ENCODE data around the gene CASP1.
"Not testable (repeated sequence)": the region's sequence is repeated elsewhere in the genome, so short reads cannot be mapped to it uniquely, and the experiment has no call there.

CASP1 gene

GRCh38 chr11:105034813-105035620 is at the start of gene CASP1:
Gene CASP1 (minus strand): TSS chr11:105035144. CDS start chr11:105035113, 31 bp downstream.
- no peak for DNase-seq

GRCh38 chr11:105081412-105082150 is 46.6 kb upstream of the CASP1 start:
- DNase-seq, result no peak

- DNase-seq, result not testable (repeated sequence)
Observed at GRCh38 chr11:105080171-105080906, 45.4 kb upstream of the CASP1 start.

GRCh38 chr11:105078283-105078682 is 43.3 kb upstream of the CASP1 start:
- DNase-seq, result no peak

- DNase-seq, result not testable (repeated sequence)
Observed at GRCh38 chr11:105077141-105077790, 42.3 kb upstream of the CASP1 start.

GRCh38 chr11:105074166-105074530 is 39.2 kb upstream of the CASP1 start:
- no peak for DNase-seq

GRCh38 chr11:105073456-105074165 is 38.7 kb upstream of the CASP1 start:
- DNase-seq, result no peak

GRCh38 chr11:105072080-105072479 is 37.1 kb upstream of the CASP1 start:
- not testable (repeated sequence) for DNase-seq

GRCh38 chr11:105071089-105071732 is 36.3 kb upstream of the CASP1 start:
- no peak for DNase-seq

GRCh38 chr11:105070306-105070705 is 35.4 kb upstream of the CASP1 start:
- no peak for DNase-seq

- DNase-seq, result not testable (repeated sequence)
Observed at GRCh38 chr11:105069749-105070148, 34.8 kb upstream of the CASP1 start.

GRCh38 chr11:105063245-105063941 is 28.4 kb upstream of the CASP1 start:
- not testable (repeated sequence) for DNase-seq

GRCh38 chr11:105057432-105057831 is 22.5 kb upstream of the CASP1 start:
- no peak for DNase-seq

GRCh38 chr11:105056446-105056845 is 21.5 kb upstream of the CASP1 start:
- no peak for DNase-seq

- DNase-seq, result no peak
Observed at GRCh38 chr11:105054723-105055493, 20.0 kb upstream of the CASP1 start.

GRCh38 chr11:105052487-105052886 is 17.5 kb upstream of the CASP1 start:
- DNase-seq, result no peak

GRCh38 chr11:105051559-105051958 is 16.6 kb upstream of the CASP1 start:
- DNase-seq, result no peak

- DNase-seq, result no peak
Observed at GRCh38 chr11:105049481-105049880, 14.5 kb upstream of the CASP1 start.

- no peak for DNase-seq
Observed at GRCh38 chr11:105046898-105047579, 12.1 kb upstream of the CASP1 start.

Data from activated T-cell treated with anti-CD3 and anti-CD28 coated beads, Interleukin-2, amount 50 U/mL, for 1 hour (primary cell).